ENCODE results near the gene ASPG.

ASPG gene

GRCh38 chr14:104135121-104135903 lies 49.8 kb downstream of the ASPG start:
- no peak overlapping the region for H3K4me3 ChIP-seq (ENCODE audit: low read length)
- H3K27ac ChIP-seq (ENCODE audit: low read length) = no peak overlapping the region
- H3K4me2 ChIP-seq (ENCODE audit: low read depth, low read length) = no peak overlapping the region
- H4K20me1 ChIP-seq (ENCODE audit: insufficient read depth, low read length) = no peaks in the 10 kb centered on the region
- peaks cover 10% of the 10 kb centered on the region for H3K27me3 ChIP-seq (replicated peaks; ENCODE audit: insufficient read depth, low read length)
- no peak overlapping the region for H2AFZ ChIP-seq (ENCODE audit: low read length)
- no peak for TF ChIP-seq CTCF (IDR thresholded peaks at IDR 0.05; ENCODE audit: low read length)
- TF ChIP-seq EZH2 (optimal IDR thresholded peaks at IDR 0.05; ENCODE audit: low read depth, low read length) = no peak
- TF ChIP-seq EZH2phosphoT487 (IDR thresholded peaks at IDR 0.05; ENCODE audit: low read length) = no peak
- no peaks in the 10 kb centered on the region for H3K9me3 ChIP-seq (replicated peaks; ENCODE audit: insufficient read depth, low read length)
- no peak overlapping the region for H3K9ac ChIP-seq (ENCODE audit: low read length)
- DNase-seq = no peak
- H3K79me2 ChIP-seq (ENCODE audit: low read length) = no peaks in the 10 kb centered on the region
- no peaks in the 10 kb centered on the region for H3K9me2 ChIP-seq (replicated peaks; ENCODE audit: insufficient read depth, low read length)
- no peaks in the 10 kb centered on the region for H3K4me1 ChIP-seq (ENCODE audit: low read length)
- no peaks in the 10 kb centered on the region for H3K36me3 ChIP-seq (replicated peaks; ENCODE audit: insufficient read depth, low read length)
- no peaks in the 10 kb centered on the region for H3F3A ChIP-seq (ENCODE audit: insufficient read depth, low read length)

- Histone ChIP-seq H3K9me2 (replicated peaks; ENCODE audit: insufficient read depth, low read length) (no peaks in the 10 kb centered on the region), H3K79me2 (ENCODE audit: low read length) (no peaks in the 10 kb centered on the region), H3K4me1 (ENCODE audit: low read length) (no peaks in the 10 kb centered on the region), H3K9me3 (replicated peaks; ENCODE audit: insufficient read depth, low read length) (no peaks in the 10 kb centered on the region), H3F3A (ENCODE audit: insufficient read depth, low read length) (no peaks in the 10 kb centered on the region), H3K27me3 (replicated peaks; ENCODE audit: insufficient read depth, low read length) (peaks cover 10% of the 10 kb centered on the region), H3K36me3 (replicated peaks; ENCODE audit: insufficient read depth, low read length) (no peaks in the 10 kb centered on the region), H3K9ac (ENCODE audit: low read length) (no peak overlapping the region), H3K4me3 (ENCODE audit: low read length) (no peak overlapping the region), H2AFZ (ENCODE audit: low read length) (no peak overlapping the region), H3K27ac (ENCODE audit: low read length) (no peak overlapping the region), H3K4me2 (ENCODE audit: low read depth, low read length) (no peak overlapping the region), H4K20me1 (ENCODE audit: insufficient read depth, low read length) (no peaks in the 10 kb centered on the region)
- TF ChIP-seq EZH2phosphoT487 (IDR thresholded peaks at IDR 0.05; ENCODE audit: low read length) (no peak), EZH2 (optimal IDR thresholded peaks at IDR 0.05; ENCODE audit: low read depth, low read length) (no peak), CTCF (IDR thresholded peaks at IDR 0.05; ENCODE audit: low read length) (no peak)
- DNase-seq = no peak
These were observed 50.5 kb downstream of the ASPG start for GRCh38 chr14:104135904-104136471.

- no peaks in the 10 kb centered on the region for H3K4me1 ChIP-seq (ENCODE audit: low read length)
- no peak overlapping the region for H3K4me2 ChIP-seq (ENCODE audit: low read depth, low read length)
- no peak overlapping the region for H3K9ac ChIP-seq (ENCODE audit: low read length)
- H3K27ac ChIP-seq (ENCODE audit: low read length) = no peak overlapping the region
- no peak overlapping the region for H3K4me3 ChIP-seq (ENCODE audit: low read length)
- no peaks in the 10 kb centered on the region for H3K9me3 ChIP-seq (replicated peaks; ENCODE audit: insufficient read depth, low read length)
- H3K27me3 ChIP-seq (replicated peaks; ENCODE audit: insufficient read depth, low read length) = peaks cover 10% of the 10 kb centered on the region
- no peaks in the 10 kb centered on the region for H4K20me1 ChIP-seq (ENCODE audit: insufficient read depth, low read length)
- H3F3A ChIP-seq (ENCODE audit: insufficient read depth, low read length) = no peaks in the 10 kb centered on the region
- TF ChIP-seq CTCF (IDR thresholded peaks at IDR 0.05; ENCODE audit: low read length) = no peak
- no peak for TF ChIP-seq EZH2 (optimal IDR thresholded peaks at IDR 0.05; ENCODE audit: low read depth, low read length)
- TF ChIP-seq EZH2phosphoT487 (IDR thresholded peaks at IDR 0.05; ENCODE audit: low read length) = no peak
- no peaks in the 10 kb centered on the region for H3K9me2 ChIP-seq (replicated peaks; ENCODE audit: insufficient read depth, low read length)
- no peak overlapping the region for H2AFZ ChIP-seq (ENCODE audit: low read length)
- no peaks in the 10 kb centered on the region for H3K36me3 ChIP-seq (replicated peaks; ENCODE audit: insufficient read depth, low read length)
- DNase-seq = no peak
- H3K79me2 ChIP-seq (ENCODE audit: low read length) = no peaks in the 10 kb centered on the region
These were observed 51.2 kb downstream of the ASPG start for GRCh38 chr14:104136472-104137296.
